NCI-H146 (cell line): ENCODE measurements around the gene TAOK1.

Source experiments
- DNase-seq: peaks from one replicate; lab custom pipeline; 2025; lab: John Stamatoyannopoulos, UW

The TAOK1 gene

DNA sequence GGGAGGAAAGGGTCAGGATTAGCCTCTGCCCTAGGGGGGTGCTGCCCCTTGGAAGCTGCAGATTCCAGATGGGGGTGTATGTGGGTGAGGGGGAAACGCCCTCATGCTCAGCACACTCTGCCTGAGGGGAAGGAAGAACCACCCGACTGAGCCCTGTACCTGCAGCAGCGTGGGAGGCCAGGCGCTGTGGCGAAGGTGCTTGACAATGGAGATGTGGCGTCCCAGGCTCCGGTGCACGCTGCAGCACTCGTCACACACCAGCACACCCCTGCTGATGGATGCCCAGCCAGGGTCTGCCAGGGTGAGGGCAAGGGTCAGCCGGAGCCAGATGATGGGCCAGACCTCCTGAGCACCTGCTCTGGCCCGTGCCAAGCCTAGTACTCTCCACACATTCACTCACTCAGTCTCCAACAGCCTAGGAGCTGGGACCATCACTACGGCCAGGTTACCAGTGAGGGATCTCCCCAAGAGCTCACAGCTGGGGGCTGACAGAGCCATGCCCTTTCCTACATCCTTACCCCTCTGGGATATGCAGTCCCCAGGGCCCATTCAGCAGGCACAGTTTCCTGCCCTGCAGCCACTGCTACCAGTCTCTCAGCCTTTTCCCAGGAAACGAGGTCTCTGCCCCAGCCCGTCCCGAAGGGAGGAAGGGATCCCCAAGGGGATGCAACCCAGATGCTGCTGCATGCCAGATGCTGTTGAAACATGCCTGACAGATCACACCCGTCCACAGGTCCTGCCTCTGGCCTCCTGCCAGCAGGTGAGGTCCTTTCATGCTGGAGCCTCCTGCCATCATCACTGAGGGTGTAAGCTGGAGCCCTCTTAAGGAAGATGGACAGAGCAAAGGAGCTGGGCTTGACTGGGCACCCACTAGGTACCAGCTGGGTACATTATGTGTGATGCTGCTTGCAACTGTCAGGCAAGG lies 193.4 kb downstream of the TAOK1 start:
- DNase-seq: no peak

DNA sequence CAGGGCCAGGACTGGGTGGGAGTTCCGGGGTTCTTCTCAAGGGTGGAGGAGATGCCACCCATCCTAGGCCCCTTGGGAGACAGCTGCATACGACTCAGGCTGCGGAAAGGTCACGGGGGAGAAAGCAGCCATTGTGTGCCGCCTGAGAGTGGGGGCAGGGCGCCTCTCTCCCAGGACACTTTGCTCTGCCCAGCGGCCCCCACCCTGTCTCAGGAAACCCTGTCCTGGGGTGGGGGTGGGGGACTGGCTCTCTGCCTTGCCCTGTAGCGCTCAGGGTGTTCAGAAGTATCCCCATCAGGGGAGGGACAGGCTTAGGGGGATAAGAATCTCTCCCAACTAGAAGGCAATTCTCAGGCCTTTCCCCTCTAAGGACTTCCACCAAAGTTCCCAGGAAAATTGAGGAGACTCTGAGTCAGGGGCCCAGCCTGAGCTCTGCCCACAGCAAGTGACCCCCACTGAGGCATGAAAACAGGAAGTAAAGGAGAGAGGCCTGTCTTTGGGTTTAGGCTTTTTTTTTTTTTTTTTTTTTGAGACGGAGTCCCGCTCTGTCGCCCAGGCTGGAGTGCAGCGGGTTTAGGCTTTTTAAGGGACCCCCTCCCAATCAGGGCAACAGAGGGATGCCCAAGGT lies 194.4 kb downstream of the TAOK1 start:
- no peak for DNase-seq

DNA sequence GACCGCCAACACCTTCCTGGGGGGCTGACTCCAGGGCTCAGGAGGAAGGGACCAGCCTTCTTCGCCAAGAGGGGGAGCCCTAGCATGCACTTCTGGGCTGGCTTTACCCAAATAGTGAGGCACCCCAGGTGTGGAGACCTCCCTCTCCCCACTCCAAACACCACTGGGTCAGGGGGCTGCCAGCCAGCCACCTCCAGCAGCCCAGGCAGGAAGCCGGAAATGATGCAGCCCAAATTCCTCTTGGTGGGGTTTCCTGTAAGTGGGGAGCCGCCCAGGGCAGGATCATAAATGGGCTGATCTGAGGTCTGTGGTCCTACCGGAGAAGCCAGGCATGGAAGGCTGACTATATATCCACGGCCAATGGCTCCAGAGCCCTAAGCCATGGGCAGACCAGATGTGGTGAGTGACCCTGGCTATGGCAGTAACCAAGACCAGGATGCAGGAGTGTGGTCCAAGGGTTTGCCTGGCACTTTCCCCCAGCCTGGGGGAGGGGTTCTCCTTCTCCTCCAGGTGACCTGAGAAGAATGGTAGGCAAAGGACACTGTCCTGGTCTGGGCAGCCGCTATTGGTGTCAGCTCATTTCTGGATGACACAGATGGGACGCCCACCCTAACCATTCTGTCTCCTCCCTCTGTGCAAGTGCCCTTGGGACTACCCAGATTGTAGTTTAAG lies 195.1 kb downstream of the TAOK1 start:
- DNase-seq: no peak

DNA sequence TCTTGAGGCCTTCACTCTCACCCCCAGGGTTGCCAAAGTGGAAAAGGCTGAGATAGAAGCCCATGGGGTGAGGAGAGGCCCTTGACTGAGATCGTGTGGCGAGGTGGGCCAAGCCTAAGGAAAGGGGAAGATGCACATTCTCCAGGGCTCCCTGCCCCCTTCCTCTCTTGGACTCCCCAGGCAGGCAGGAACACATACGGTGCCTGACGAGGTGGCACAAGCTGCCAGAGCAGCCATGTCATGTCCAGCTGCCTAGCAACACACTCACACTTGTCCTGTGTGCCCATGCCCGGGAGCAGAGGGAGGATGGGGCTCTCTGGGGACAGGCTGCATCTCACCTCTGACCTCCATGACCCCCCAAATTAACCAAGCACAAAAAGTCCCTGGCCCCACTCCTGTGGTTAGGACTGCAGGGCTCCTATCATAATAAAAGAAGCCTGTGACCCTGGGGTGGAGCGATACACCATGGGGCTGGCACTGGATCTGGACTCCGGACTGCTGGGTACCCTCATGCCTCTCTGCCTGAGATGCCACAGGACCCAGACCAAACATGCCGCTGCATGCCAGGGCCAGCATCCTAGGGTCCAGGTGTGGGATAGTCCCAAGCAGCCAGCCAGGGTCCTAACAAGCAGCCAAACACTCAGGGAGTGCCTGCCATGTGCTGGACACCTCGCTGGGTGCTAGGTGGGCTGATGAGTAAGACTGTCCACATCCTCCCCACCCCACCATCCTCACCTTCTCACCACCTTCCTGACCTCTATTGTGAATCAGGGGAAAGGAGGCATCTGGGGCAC lies 196.7 kb downstream of the TAOK1 start:
- DNase-seq: no peak

DNA sequence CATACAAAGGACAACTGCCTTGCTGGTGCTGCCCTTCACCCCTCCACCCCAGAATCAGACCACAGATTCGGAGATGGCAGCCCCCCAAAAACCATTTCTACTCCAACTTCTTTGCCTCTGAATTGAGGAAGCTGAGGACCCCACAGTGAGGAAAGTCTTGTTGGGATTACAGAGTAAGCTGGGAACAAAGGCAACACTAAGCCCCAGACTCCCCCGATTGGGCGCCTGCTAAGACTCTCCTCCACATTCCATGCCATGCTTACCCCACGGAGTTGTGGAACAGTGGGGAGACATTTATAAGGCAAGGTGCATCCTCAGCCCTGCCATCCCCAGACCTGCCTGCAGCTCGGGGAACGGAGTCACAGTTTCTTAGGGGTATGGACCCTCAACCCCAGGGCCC lies 197.4 kb downstream of the TAOK1 start:
- DNase-seq: no peak

DNA sequence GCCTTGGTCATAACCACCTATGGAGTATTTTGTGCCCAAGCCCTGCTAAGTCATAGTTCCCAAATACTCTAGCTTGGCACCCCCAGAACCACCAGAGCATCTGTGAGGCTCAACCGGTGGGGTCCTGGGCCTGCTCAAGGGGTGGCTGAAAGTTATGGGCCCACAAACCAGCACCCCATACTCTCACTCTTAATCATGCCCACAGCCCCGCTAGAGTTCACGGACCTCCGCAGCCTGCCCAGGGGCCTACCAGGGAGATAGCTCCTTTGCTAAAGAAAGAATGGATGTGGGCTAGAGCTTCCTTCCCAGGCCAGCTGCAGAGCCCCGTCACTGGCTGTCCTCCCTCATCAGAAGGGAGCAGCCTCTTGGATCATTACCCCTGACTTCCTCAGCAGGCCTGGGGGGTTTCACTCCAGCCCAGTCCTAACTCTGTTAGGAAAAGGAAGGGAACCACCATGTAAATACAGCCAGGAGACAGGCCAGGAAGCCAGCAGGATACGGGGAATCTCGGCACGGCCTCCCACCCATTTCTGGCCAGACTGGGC lies 197.9 kb downstream of the TAOK1 start:
- no peak for DNase-seq

DNA sequence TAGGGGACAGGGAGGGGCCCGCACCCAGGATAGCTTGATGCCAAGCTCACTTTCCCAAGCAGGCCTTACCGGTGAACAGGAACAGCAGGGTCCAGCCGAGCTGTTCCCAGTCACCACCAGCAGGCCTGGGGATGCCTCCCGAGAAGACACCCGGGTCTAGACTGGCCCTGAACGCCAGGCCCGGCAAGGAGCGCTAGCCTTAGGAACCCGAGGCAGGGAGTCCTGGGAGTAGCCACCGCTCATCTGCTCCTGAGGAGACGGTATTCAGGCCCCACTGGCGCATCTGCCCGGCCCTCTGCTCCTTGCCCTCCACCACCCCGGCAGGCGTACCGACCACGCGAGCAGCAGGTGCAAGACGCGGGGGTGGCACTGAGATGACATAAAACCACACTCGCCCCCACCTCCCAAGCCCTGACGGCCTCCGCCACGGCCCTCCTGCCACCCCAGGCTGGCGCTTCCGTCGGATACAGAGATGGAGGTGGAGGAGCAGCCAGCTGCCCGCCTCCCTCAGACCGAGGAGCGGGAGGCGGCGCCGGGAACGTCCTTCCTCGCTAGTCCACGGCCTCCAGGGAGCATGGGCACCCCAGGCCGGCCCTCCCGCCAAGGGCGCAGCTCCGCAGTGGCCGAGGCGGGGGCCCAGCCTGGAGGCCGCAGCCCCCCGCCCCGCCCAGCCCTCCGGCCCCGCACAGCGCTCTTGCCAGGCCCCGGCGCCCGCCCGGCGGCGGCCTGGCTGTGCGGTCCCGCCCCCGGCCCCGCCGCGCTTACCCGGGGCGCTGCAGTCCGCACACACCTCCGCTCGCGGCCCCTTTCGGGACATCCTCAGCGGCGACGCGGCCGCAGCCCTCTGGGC lies 198.6 kb downstream of the TAOK1 start:
- peak; percentile 55 for DNase-seq

DNA sequence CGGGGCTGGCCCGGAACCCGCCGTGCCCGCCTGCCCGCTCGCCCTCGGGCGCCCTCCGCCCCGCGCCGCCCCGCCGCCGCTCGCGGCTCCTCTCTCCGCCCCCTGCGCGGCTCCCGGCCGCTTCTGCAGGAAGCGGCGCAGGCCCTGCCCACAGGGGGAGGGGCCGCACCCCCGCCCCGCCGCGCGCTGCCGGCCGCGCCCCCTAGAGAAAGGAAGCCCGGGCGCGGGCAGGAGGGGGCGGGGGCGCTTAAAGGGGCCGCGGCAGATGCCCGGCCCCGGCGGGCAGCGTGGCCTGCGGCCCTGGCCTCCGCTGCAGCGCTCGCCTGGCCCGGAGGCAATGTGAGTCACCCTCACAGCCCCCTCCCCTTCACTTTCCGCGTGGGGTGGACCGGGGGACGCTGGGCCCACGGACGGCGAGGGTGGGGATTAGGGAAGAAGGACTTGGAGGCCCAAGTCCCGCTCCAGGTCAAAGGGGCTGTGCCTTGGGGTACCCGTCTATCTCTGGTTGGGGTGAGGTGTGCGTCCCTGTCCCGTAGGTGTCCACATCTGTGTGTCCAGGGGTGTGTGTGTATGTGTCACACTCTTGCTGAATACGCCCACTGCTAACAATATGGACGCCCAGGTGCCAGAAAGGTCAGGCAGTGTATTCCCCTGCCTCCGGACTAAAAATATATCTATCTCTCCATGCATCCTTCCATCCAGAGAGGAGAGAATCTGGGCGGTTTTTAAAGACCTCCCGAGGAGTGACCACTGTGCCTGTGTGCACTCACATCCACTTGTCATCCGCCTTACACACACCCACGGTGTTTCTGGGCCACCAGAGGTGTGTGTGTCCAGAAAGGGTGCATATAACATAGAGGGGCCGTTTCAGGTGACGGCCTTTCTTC lies 199.6 kb downstream of the TAOK1 start, which contains the start of gene GIT1:
Gene GIT1, minus strand, starts transcription at position 125 of the 887 bp plus-strand sequence. CDS start 270 bp downstream, outside the sequence.
- DNase-seq: peak; percentile 91

DNA sequence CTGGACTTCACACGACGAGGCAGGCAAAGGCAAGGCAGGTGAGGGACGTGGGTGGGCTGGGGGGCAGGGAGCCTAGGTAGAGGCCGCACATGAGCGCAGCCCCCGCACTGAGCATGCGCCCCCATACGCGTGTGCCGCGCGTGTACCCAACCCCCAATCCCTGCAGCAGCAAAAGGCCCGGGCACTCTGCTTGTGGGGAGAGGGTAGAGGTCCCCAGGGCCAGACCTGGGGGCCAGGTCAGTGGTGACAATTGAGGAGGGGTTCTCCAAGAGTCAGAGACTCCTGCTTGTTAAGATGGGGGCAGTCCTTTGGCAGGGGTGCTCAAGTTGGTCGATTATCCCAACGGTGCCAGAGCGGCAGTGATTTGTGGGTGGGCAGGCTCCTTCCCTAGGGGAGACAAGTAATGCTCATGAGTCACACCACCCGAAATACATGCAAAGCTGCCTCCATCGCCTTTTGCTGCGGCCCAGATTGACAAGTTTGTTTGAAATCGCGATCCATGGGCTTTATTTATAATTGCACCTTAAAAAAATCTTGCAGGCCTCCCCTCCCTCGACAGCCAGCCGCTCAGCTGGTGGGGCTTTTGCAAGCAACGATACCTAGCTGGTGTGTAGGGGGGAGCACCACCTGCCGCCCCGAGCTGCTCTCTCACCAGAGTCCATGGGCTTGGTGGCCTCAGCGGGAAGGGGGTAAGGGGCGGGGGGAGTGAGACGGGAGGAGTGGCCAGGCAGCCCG lies 200.4 kb downstream of the TAOK1 start:
- DNase-seq: peak; percentile 75

DNA sequence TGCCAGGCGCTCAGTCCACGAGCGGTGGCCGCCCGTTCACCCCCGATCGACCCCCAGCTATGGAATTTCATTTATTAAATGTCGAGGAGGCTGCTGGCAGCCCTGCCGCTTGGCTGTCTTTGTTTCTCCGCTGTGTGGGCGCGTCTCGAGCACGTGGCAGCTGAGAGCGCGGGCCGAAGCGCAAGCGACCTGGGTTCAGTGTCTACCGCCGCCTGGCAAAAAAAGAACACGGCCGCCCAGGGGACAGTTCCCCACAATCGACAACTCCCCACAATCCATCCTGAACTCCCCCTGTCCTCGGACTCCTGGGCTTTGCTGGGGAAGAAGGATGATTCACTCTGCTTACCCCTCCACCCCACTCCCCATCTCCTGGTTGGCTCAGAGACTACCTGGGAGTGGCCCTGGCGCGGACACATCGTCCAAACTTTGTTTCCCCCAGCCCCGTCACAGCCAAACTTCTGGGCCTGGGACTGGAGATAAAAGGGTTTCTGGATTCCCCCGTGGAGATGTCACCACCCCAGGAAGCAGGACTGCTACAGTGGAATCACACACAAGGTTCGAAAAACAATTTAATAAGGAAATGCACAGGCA lies 201.1 kb downstream of the TAOK1 start:
- peak; percentile 81 for DNase-seq

DNA sequence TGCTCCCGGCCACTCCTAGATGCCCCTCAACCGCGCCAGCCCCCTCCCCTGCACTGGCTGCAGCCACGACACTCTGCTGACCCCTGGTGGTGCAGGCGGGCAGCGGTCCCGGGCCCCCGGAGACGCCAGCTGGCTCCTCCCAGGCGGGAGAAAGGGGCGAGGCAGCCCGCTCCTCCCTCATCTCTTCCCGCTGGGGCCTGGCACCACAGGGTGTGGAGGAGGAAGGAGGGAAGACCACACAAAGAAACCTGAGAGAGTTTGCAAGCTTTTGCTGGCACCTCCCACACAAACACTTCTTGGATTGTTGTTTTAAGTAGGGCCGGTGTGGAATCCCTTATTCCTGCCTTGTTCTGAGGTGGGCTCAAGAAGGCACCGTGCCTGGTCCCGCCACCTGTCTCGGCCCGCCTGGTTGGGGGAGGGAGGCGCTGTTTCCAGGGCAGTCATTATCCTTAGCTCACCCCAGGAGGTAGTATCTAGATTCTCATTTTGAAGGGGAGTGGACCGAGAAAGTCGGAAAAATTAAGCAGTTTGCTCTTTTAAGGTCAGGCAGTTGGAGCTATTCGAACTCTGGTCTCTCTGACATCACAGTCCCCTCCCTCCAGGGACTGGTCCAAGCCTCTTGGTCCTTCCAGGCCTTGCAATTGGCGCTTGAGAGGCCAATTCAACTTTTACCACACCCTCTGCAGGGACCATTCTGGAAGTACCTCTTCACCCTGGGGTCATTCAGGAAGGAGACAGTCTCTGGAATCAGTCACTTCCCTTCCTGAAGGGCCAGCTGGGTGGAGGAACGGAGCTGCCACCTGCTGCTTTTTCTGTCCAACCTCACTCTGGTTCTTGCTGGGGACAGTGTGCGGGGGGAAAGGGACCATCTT lies 201.8 kb downstream of the TAOK1 start:
- DNase-seq: peak; percentile 93

DNA sequence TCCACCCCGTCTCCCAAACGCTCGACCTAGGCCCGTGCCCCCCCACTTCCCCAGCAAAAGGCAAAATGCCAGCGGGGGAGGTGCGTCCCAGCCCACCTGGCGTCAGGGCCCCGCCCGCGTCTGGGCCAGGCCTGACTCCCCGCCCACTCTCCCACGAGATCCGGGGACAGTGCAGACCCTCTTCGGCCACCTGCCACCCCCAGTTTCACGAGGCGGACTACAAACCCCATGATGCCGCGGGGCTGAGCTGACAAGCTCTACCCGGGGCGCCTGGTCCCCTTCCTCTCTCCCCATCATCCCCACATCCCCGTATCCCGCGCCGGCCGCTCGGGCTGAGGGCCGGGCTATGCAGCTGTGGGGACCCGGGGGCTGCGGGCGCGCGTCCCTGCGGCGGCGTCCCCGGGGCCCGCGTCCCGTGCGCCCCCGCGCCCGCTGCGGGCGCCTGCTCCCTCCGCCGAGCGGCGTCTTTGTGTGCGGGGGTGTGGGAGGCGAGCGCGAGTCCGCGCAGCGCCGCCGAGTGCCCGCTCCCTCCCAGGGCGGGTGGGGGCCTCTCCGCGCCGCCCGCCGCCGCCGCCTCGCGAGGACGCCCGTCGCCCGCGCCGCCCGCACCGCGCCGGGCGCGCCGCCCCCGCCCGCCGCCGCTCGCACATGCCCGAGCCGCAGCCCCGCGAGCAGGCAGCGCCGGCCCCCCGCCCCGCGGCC lies 202.8 kb downstream of the TAOK1 start, which contains the start of gene ANKRD13B:
Gene ANKRD13B, plus strand, starts transcription at position 283 of the 702 bp plus-strand sequence. CDS start 490 bp downstream, outside the sequence.
- peak; percentile 85 for DNase-seq

DNA sequence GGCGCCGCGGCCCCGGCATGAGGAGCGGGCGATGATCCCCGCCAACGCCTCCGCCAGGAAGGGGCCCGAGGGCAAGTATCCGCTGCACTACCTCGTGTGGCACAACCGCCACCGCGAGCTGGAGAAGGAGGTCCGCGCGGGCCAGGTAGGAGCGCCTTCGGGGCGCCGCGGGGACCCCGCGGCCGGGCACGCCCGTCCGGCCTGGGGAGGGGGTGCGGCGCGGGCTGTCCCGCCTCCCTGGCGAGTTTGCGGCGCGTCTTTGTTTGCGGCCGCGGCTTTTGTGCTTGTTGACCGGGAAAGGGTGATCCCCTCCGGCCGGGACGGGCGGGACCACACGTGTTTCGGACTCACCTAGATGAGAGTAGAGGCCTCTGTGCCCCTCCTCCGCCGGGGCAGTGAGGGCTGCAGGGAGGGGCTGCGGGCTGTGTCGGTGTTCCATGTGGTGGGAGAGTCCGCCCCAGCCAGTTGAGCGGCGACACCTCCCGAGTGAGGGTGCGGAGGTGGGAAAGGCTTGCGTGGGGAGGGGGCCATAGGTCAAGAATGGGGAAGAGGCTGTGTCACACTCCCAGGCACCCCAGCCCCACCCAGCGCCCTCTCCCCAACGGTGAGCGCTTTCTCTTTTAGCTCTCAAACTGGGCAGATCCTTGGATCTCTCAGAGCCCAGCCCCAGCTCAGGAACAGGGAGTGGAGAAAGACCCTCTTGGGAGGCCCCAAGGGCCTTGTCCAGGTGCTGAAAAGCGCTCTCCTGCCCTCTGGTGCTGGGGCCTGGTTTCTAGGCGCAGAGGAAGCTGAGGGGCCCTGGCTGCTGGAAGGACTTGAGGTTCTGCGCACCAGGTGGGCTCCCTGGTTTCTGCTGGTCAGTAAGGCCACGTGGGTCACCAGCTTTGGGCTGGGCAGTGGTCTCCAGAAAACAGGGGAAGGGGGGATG lies 203.7 kb downstream of the TAOK1 start:
- DNase-seq: peak; percentile 47

DNA sequence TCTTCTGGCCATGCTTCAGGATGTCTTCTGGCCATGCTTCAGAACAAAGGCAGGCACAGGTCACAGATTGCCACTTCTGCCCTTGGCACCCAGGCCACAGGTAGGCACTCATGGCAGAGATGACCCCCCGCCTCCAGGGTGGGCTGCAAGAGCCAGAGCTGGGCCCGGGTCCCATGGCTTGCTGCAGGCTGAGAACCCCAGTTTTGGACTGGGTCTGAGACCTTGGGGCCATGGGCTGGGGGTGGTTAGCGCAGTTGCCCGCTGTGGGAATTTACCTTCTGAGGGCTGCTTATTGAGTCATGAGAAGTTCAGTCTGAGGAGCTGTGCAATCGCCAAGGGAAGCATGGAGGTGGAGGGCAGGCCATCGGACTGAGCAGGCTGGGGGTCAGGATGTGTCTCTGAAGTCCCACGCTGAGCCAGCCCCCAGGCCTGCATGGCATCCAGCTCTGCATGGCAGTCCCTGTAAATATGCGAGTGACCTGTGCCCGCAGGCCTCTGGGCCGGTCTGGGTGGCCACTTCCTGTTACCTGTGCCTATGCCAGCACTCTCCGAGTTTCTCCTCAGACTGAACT lies 204.4 kb downstream of the TAOK1 start:
- no peak for DNase-seq
